OCI-LY7 (cell line): ENCODE measurements around the gene HSD17B1. TPM values are rescaled to one million over a fixed set of nuclear protein-coding genes. Genes with fewer than 3 reads are reported as not detected.
A peak's percentile ranks its signal among the peaks of the same experiment; 100 is the strongest.

Experiments
- BruUV-seq: library from RNA; stranded (reverse); fragments of 400-500 nt; replicated peaks from 2 replicates; lab custom pipeline; 2021; lab: Mats Ljungman, UMichigan
- CTCF ChIA-PET: fragments of 300-600 bp; sonication (Branson Sonifier 250); formaldehyde crosslinking; loops from one replicate; lab custom pipeline; 2022; ENCODE audit warnings: antibody characterized with exemption; ENCODE audit not compliant: unreplicated experiment; lab: Charles Lee
- POLR2A ChIA-PET: fragments of 300-600 bp; sonication (Branson Sonifier 250); formaldehyde crosslinking; loops from one replicate; lab custom pipeline; 2022; ENCODE audit warnings: antibody characterized with exemption; lab: Charles Lee
- DNase-seq: peaks from one replicate; pipeline ENCODE4 v3.0.0-alpha.2; 2015; ENCODE audit warnings: low spot score
- H2AFZ ChIP-seq: fragments of 200-600 bp; sonication (generic), shearing (Covaris generic); 2 replicates; pipeline ENCODE4 v1.6.1; 2014; ENCODE audit warnings: mild to moderate bottlenecking, antibody characterized with exemption, low read length, moderate library complexity
- H3K27ac ChIP-seq: fragments of 200-600 bp; sonication (generic); 2 replicates; pipeline ENCODE4 v1.5.1; 2014; ENCODE audit warnings: mixed run types, low read depth, mild to moderate bottlenecking, moderate library complexity, low read length, inconsistent platforms; ENCODE audit not compliant: poor library complexity, severe bottlenecking
- H3K36me3 ChIP-seq: fragments of 200-600 bp; sonication (generic); 2 replicates; pipeline ENCODE4 v1.6.1; 2014; ENCODE audit warnings: mild to moderate bottlenecking, antibody characterized with exemption, low read length, moderate library complexity, mixed read lengths; ENCODE audit not compliant: insufficient read depth
- H3K4me1 ChIP-seq: fragments of 200-600 bp; sonication (generic); 2 replicates; pipeline ENCODE4 v1.5.1; 2014; ENCODE audit warnings: mild to moderate bottlenecking, low read length; ENCODE audit not compliant: insufficient read depth, poor library complexity, severe bottlenecking
- H3K4me2 ChIP-seq: fragments of 200-600 bp; sonication (generic); 2 replicates; pipeline ENCODE4 v1.6.1; 2014; ENCODE audit warnings: mild to moderate bottlenecking, low read length
- H3K4me3 ChIP-seq: fragments of 200-600 bp; sonication (generic); 2 replicates; pipeline ENCODE4 v1.5.1; 2014; ENCODE audit warnings: mild to moderate bottlenecking, low read depth, low read length; ENCODE audit not compliant: poor library complexity, severe bottlenecking
- H3K79me2 ChIP-seq: fragments of 200-600 bp; sonication (generic); 2 replicates; pipeline ENCODE4 v1.6.1; 2016; ENCODE audit warnings: low read depth, mild to moderate bottlenecking, low read length, moderate library complexity, mixed read lengths; ENCODE audit not compliant: insufficient read depth
- H3K9me2 ChIP-seq: fragments of 200-600 bp; sonication (generic); 2 replicates; pipeline ENCODE4 v1.6.1; 2016; ENCODE audit warnings: mild to moderate bottlenecking, low read length, mixed read lengths; ENCODE audit not compliant: insufficient read depth
- H3K9me3 ChIP-seq: fragments of 200-600 bp; sonication (generic); 2 replicates; pipeline ENCODE4 v1.6.1; 2014; ENCODE audit warnings: mild to moderate bottlenecking, mixed run types, low read length, mixed read lengths
- H4K20me1 ChIP-seq: fragments of 200-600 bp; sonication (generic); 2 replicates; pipeline ENCODE4 v1.6.1; 2014; ENCODE audit warnings: mild to moderate bottlenecking, antibody characterized with exemption, low read length, moderate library complexity, mixed read lengths; ENCODE audit not compliant: insufficient read depth
- EZH2phosphoT487 ChIP-seq: fragments of 200-600 bp; sonication (generic); IDR thresholded peaks from 2 replicates; pipeline ENCODE4 v1.6.1; 2018; ENCODE audit warnings: low read depth, borderline replicate concordance, mild to moderate bottlenecking, mixed run types, antibody characterized with exemption, low read length, moderate library complexity, mixed read lengths
- intact Hi-C: fragments of 100-400 bp; cut with micrococcal nuclease; formaldehyde crosslinking; loops from one replicate; pipeline ENCODE4 v1.10.0; 2022; ENCODE audit not compliant: unreplicated experiment
- total RNA-seq, 2 experiments: library from RNA; depleted of rRNA in 1 of 2; stranded (reverse); fragments of >200 nt in 1 of 2; shearing (Covaris generic) in 1 of 2; gene quantifications; 2 replicates each; pipeline ENCODE4 v1.2.3, GENCODE V29; 2014 to 2022
- TF ChIP-seq, protein P1 (sequence below): fragments of 200-600 bp; sonication (generic); conservative IDR thresholded peaks from 2 replicates; pipeline ENCODE4 v1.5.1; 2014; ENCODE audit warnings: mild to moderate bottlenecking, antibody characterized with exemption, low read length, moderate library complexity, mixed read lengths

HSD17B1 gene
- total RNA-seq, 2 experiments from 2014 or later = 2.2 to 2.5 TPM

- BruUV-seq = no TSS peak
- H4K20me1 ChIP-seq = no peaks in the 10 kb centered on the region
- H3K4me3 ChIP-seq = no peak overlapping the region
- H3K9me3 ChIP-seq = no peaks in the 10 kb centered on the region
- no peak overlapping the region for H3K4me2 ChIP-seq
- peaks cover 70% of the 10 kb centered on the region for H3K36me3 ChIP-seq
- no peak overlapping the region for H3K27ac ChIP-seq
- H3K4me1 ChIP-seq = peaks cover 26% of the 10 kb centered on the region
- no peak for DNase-seq
- TF ChIP-seq, protein P1, sequence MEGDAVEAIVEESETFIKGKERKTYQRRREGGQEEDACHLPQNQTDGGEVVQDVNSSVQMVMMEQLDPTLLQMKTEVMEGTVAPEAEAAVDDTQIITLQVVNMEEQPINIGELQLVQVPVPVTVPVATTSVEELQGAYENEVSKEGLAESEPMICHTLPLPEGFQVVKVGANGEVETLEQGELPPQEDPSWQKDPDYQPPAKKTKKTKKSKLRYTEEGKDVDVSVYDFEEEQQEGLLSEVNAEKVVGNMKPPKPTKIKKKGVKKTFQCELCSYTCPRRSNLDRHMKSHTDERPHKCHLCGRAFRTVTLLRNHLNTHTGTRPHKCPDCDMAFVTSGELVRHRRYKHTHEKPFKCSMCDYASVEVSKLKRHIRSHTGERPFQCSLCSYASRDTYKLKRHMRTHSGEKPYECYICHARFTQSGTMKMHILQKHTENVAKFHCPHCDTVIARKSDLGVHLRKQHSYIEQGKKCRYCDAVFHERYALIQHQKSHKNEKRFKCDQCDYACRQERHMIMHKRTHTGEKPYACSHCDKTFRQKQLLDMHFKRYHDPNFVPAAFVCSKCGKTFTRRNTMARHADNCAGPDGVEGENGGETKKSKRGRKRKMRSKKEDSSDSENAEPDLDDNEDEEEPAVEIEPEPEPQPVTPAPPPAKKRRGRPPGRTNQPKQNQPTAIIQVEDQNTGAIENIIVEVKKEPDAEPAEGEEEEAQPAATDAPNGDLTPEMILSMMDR = no peak
- TF ChIP-seq EZH2phosphoT487 = no peak
- H2AFZ ChIP-seq = no peak overlapping the region
- H3K79me2 ChIP-seq = peaks cover 4% of the 10 kb centered on the region; the same call in 1 of the 2 replicates
- intact Hi-C loops = no loop called here
- POLR2A ChIA-PET = no interaction called here
- CTCF ChIA-PET = interaction anchor here (0.6 to 2.0 kb wide), 2 partner anchors 13 to 698 kb away, joined by 4 to 5 read pairs; partner anchors contain the start of gene PSMC3IP
- H3K9me2 ChIP-seq = no peaks in the 10 kb centered on the region
These were observed 38.7 kb downstream of the HSD17B1 start for GRCh38 chr17:42591411-42591810.

DNA sequence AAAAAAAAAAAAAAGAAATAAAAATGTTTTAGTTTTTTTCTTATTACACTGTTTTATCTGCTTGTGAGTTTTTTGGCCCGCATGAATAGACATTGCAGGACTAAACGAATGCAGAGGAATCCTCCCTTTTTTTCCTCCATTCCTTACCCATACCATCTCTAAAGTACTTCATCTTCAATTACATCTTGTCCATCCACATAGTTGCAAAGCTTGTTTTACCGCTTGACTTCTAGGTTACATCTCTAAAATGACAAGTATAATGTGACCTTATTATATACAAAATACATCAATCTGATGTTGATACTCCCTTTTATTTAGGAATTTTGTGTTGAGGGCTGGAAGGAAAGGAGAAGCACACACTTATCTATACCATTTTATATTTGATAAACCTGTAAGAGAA lies 43.7 kb downstream of the HSD17B1 start:
- H3K27ac ChIP-seq = no peak overlapping the region
- BruUV-seq = no TSS peak
- H3K4me3 ChIP-seq = no peak overlapping the region
- no peaks in the 10 kb centered on the region for H3K9me2 ChIP-seq
- no peak overlapping the region for H2AFZ ChIP-seq
- H3K9me3 ChIP-seq = no peaks in the 10 kb centered on the region
- ChIA-PET CTCF (no interaction called here), POLR2A (no interaction called here)
- no peaks in the 10 kb centered on the region for H4K20me1 ChIP-seq
- H3K79me2 ChIP-seq = peaks cover 30% of the 10 kb centered on the region
- H3K4me1 ChIP-seq = no peaks in the 10 kb centered on the region
- H3K36me3 ChIP-seq = peaks cover 54% of the 10 kb centered on the region
- no peak overlapping the region for H3K4me2 ChIP-seq
- intact Hi-C loops = no loop called here
- no peak for TF ChIP-seq EZH2phosphoT487
- TF ChIP-seq, protein P1 = no peak
- DNase-seq = no peak

DNA sequence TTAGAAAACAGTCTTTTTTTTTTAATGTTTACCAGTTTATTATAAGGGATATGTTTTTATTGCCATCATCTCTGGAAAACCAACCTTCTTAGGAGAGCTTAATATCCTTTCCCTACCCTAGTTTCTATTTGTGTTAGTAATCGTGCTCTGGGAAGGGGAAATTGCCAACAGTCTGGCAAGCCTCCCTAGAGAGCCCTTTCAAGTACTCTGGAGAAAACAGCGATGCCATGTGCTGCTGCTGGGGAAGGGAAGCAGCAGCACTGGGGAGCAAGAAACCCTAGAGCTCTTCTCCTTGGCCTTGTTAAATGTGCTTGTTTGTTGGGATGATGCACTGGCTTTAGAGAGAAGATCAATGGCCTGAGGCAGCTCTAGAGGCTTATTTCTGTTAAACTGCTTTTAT lies 46.2 kb downstream of the HSD17B1 start:
- H3K9me2 ChIP-seq = no peaks in the 10 kb centered on the region
- no peak overlapping the region for H2AFZ ChIP-seq
- H3K36me3 ChIP-seq = peaks cover 49% of the 10 kb centered on the region; the same call in 1 of the 2 replicates
- H4K20me1 ChIP-seq = no peaks in the 10 kb centered on the region
- H3K4me2 ChIP-seq = no peak overlapping the region
- H3K4me1 ChIP-seq = peaks cover 12% of the 10 kb centered on the region
- H3K79me2 ChIP-seq = peaks cover 49% of the 10 kb centered on the region
- no peak for DNase-seq
- intact Hi-C loops = no loop called here
- H3K27ac ChIP-seq = no peak overlapping the region
- TF ChIP-seq, protein P1 = no peak
- no peak for TF ChIP-seq EZH2phosphoT487
- CTCF ChIA-PET = interaction anchor here (1.3 kb wide), 1 partner anchor 10 kb away, joined by 4 read pairs; the partner anchor contains the start of genes RETREG3 and TUBG1
- TSS peak; percentile 29 for BruUV-seq
- no peak overlapping the region for H3K4me3 ChIP-seq
- peaks cover 4% of the 10 kb centered on the region; the same call in 1 of the 2 replicates for H3K9me3 ChIP-seq
- POLR2A ChIA-PET = interaction anchor here (0.6 to 0.9 kb wide), 4 partner anchors 9 to 226 kb away, joined by 3 to 4 read pairs (median 3); no protein-coding TSS in a partner anchor
